K562 (cell line): ENCODE measurements around the gene TSEN34. TPM values are rescaled to one million over a fixed set of nuclear protein-coding genes. Genes with fewer than 3 reads are reported as not detected.

Source experiments
- CGGBP1 ChIP-seq: fragments of 250-450 bp; sonication (Bioruptor Pico); IDR thresholded peaks from 2 replicates; pipeline ENCODE4 v1.9.0; 2021; ENCODE audit warnings: mild to moderate bottlenecking
- CUX1 ChIP-seq: fragments of 200-800 bp; sonication (Bioruptor generic); IDR thresholded peaks from 2 replicates; pipeline ENCODE4 v1.6.1; 2016; ENCODE audit warnings: missing genetic modification characterization, missing compliant biosample characterization
- HINFP ChIP-seq: fragments of 450-650 bp; conservative IDR thresholded peaks from 2 replicates; pipeline ENCODE4 v1.6.1; 2016; ENCODE audit warnings: missing genetic modification characterization, low read depth, mild to moderate bottlenecking, control low read depth, missing compliant biosample characterization
- MCM5 ChIP-seq: fragments of 450-650 bp; IDR thresholded peaks from 2 replicates; pipeline ENCODE4 v1.6.1; 2016; ENCODE audit warnings: low read depth
- MGA ChIP-seq: fragments of 450-650 bp; IDR thresholded peaks from 2 replicates; pipeline ENCODE4 v1.6.1; 2016; ENCODE audit warnings: mild to moderate bottlenecking, moderate library complexity
- SMAD3 ChIP-seq: fragments of 450-650 bp; formaldehyde crosslinking; conservative IDR thresholded peaks from 2 replicates; pipeline ENCODE4 v1.4.0; 2020; ENCODE audit warnings: mild to moderate bottlenecking
- polyA plus RNA-seq, 8 experiments: library from polyadenylated mRNA; depleted of rRNA in 4 of 8; stranded (reverse) in 5 of 8; unstranded in 3 of 8; fragments of >200 nt; fragmentation: Nextera tagmentation in 2 of 8; fragmentation: Illumina TruSeq in 1 of 8; extraction: Ambion mirVana in 2 of 8; extraction: Trizol in 1 of 8; gene quantifications; 2 replicates each; pipeline versions ENCODE4 v1.2.1 to v1.2.3, GENCODE V29; 2011 to 2014; ENCODE audit warnings: inconsistent platforms in 1 of 8, missing spikeins in 1 of 8
- total RNA-seq, 7 experiments: library from RNA; depleted of rRNA in 6 of 7; stranded (reverse); fragments of >200 nt in 6 of 7; fragmentation: Illumina TruSeq in 2 of 7; extraction: Trizol in 2 of 7; gene quantifications; 2 replicates each; pipeline versions ENCODE4 v1.2.1 to v1.2.3, GENCODE V29; 2011 to 2021; ENCODE audit warnings: low replicate concordance in 1 of 7

The TSEN34 gene
- total and polyA plus RNA-seq, 9 of the 15 experiments (the other 6 are each of a cell fraction or from before 2014, with no cell fraction given), result 3.1 to 57.6 (median 29.5) TPM

GRCh38 chr19:54159352-54160181, 31.5 kb upstream of the TSEN34 start, which contains the start of gene LENG1 (continued):
- TF ChIP-seq CGGBP1 (CRISPR knock-in tag) (no peak), MCM5 (no peak), MGA (peak; percentile 92), SMAD3 (CRISPR knock-in tag) (no peak), CUX1 (no peak), HINFP (tag) (no peak)
